ENCODE results near the gene ZNF154.

The ZNF154 gene

GRCh38 chr19:57672466-57672865 lies 36.5 kb downstream of the ZNF154 start:
- DNase-seq = no peak

DNA sequence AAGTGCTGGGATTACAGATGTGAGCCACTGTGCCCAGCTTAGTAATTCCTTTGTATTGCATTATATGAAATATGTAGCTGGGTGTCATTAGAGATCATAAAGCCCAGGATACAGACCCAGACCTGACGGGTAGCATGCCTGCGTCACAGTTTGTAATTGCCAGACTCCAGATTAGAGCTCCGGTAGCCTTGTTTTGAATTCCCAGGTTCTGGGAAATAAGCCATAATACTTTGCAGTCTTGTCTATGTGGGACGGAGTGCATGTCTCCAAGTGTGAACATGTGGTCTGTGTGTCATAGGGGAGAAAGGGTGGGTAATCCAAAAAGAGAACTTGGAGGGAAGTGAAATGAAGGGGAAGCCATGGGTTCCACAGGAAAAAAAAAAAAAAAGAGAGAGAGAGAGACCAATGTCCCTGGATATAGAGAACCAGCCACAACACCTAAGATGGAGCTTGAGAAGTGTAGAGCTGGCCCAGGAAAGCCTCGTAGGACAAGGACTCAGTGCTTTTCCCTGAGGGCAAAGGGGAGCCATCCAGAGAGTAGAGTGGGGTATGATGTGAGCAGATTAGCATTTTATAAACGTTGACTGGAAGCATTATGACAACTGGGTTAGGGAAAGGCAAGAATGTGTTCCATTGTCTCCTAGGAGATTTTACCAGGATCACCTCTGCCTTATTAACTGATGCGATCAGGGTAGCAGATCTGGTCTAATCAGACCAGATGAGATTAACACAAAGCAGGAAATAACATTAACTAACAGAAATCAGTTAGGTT lies 37.7 kb downstream of the ZNF154 start:
- no peak for DNase-seq

- DNase-seq = no peak
Measured at GRCh38 chr19:57668635-57669034, 40.4 kb downstream of the ZNF154 start, which contains the start of gene ZSCAN4. Gene ZSCAN4 (plus strand): TSS chr19:57668935. CDS start chr19:57676146, 7,211 bp downstream.

GRCh38 chr19:57667228-57667627 lies 41.8 kb downstream of the ZNF154 start:
- no peak for DNase-seq

- DNase-seq = no peak
Measured at GRCh38 chr19:57665261-57665806, 43.7 kb downstream of the ZNF154 start.

- peak; percentile 61 for DNase-seq
Measured at GRCh38 chr19:57664269-57665127, 44.5 kb downstream of the ZNF154 start.

GRCh38 chr19:57656346-57656745 lies 52.7 kb downstream of the ZNF154 start:
- DNase-seq = no peak

- no peak for DNase-seq
Measured at GRCh38 chr19:57655443-57655842, 53.6 kb downstream of the ZNF154 start.

DNA sequence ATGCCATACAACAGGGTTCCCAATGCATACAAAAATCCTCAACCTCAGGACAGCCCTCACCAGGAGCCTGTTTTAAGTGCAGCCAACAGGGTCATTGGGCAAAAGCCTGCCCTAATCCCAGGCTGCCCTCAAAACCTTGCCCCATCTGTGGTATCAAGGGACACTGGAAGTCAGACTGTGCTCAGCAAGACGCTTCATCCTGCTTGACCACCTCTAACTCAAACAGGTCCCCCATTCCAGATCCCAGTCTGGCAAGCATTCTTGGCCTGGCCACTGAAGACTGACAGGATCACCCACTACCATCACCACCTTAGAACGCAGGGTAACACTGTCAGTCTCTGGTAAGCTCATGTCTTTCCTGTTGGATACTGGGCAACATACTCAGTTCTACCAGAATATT lies 55.3 kb downstream of the ZNF154 start:
- no peak for DNase-seq

DNA sequence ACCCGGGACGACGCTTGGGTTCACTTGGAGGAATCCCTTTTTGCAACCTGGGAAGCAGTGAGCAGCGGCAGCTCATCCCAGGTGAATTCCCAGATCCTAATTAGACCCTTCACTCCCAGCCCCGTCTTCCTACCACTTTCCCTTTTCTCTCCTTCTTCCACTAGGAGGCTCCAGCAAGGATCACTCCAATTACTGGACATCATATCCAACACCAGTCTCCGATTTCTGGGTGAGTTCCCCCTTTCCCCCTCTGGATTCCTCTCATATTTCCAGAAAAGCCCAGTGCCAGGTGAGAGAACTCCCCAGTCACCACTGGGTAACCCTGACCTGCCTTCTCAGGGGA lies 57.4 kb downstream of the ZNF154 start:
- DNase-seq = no peak

GRCh38 chr19:57648331-57649003 lies 60.5 kb downstream of the ZNF154 start:
- DNase-seq = no peak
